HG02798 (cell line): ENCODE measurements around the gene ALPK1.
"Not testable (repeated sequence)": the region's sequence is repeated elsewhere in the genome, so short reads cannot be mapped to it uniquely, and the experiment has no call there.

Experiments used
- ATAC-seq: cut with Tn5 transposase; IDR thresholded peaks from one replicate; pipeline ENCODE4 v1.9.1; 2021; ENCODE audit warnings: mild to moderate bottlenecking; ENCODE audit not compliant: unreplicated experiment, poor library complexity

Gene ALPK1

DNA sequence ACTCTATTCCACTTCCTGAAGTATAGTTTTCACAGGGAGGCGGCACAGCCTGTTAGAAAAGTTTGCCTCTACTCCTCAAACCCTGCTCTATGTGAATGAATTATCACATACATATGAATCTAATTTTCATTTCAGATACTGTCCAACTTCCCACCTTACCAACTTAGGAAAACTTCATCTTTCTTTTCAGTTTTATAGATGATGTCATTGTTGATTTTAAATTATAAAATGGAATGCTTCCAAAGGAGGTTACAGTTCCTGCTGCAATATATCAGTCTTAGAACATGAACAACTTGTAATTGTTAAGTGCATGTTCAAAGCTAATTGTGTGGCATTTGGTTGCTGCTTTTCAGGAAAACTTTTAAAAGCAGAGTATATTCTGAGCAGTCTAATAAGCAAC lies 126.4 kb downstream of the ALPK1 start:
- ATAC-seq = no peak

DNA sequence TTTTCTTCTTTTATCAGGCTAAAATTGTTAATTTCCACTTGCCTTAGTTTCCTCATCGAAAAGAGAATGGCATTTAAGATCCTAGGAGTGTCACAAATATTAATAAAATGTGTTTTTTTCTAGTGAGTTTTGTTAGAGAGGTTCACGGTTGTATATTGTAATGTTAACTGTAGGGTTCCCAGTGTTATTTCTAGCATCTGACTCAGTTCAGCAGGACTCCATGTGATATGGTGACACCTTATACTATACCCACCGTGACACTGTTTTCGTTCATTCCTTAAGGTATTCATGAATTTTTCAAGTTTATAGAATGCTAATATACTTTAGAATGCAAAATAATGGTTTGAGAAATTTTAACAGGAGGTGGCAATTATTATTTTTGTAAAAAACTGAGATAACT lies 128.7 kb downstream of the ALPK1 start:
- ATAC-seq = no peak

DNA sequence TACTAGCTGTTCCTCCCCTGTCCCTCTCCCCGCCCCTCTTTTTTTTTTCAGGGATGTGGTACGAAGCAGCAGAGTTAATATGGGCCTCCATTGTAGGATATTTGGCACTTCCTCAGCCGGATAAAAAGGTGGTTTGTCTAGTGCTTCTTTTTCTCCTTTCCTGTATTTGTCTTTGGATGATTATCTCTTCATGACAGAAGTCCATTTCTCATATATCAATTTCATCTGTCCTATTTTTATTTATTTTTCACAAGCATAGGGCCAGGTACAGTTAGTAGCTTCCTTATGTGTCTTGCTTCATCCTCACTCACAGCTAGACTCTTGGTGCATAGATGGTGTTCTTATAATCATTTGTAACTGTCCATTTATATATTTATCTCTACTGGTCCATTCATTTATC lies 129.2 kb downstream of the ALPK1 start:
- ATAC-seq = no peak

DNA sequence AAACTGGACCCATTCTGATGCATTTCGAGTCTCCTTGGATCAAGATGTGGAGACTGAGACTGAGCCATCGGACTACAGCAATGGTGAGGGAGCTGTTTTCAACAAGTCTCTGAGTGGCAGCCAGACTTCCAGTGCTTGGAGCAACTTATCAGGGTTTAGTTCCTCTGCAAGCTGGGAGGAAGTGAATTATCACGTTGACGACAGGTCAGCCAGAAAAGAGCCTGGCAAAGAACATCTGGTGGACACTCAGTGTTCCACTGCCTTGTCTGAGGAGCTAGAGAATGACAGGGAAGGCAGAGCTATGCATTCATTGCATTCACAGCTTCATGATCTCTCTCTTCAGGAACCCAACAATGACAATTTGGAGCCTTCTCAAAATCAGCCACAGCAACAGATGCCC lies 134.0 kb downstream of the ALPK1 start:
- no peak for ATAC-seq

DNA sequence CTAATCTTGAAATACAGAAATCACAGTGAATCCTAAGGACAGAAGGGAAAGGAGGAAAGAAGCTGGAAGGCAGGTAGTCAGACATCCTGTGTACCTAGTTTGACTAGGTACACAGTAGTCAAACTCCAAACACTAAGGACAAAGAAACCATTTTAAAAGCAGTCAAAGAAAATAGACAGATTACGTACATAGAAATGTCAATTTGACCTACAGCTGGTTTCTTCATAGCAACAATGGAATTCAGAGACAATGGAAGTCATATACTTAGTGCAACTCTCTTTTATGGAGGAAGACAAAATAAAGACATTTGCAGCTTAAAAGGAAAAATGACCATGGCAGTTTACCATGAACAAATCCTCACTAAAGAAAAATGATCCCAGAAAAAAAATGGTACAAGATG lies 139.8 kb downstream of the ALPK1 start:
- ATAC-seq = no peak

DNA sequence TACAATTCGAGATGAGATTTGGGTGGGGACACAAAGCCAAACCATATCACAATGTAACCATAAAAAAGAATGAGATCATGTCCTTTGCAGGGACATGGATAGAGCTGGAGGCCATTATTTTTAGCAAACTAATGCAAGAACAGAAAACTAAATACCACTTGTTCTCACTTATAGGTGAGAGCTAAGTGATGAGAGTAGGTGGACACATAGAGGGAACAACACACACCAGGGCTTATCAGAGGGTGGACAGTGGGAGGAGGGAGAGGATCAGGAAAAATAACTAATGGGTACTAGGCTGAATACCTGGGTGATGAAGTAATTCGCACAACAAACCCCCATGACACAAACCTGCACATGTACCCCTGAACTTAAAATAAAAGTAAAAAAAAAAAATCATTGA lies 145.1 kb downstream of the ALPK1 start:
- ATAC-seq = not testable (repeated sequence)

DNA sequence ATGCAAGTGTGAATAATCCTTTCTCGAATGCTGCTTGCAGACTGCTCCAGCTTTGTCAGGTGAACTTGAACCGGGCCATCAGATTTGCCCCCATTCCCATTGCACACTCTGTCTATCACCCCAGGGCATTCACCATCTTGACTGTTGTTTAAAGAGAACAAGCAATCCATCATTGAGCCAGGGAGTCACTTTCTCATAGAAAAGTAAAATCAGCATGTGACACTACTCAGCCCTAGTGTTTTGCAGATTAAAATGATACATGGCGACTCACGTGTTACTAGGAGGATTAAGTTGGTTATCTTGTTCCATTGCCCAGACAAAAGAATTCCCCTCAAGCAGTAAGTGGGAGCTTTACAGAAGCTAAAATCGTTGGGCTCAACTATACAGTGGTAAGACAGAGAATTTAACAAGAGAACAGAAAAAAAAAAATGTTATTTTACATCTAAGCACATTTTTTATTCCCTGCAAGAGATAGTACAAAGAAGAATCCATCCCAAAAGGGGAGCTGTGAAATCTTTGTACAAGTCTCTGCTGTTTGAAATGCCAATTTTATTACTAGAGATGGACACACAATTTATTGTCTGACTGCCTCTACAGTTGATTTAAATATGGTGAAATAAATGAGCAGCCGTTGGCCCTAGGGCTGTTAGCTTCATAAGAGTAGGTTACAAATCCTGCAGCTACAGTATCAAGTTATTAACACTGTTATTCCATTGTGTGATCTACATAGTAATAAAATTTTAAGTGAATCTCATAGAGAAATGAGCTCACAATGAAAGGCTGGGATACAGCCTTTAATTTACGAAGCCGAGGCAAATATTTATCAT lies 151.3 kb downstream of the ALPK1 start:
- no peak for ATAC-seq

DNA sequence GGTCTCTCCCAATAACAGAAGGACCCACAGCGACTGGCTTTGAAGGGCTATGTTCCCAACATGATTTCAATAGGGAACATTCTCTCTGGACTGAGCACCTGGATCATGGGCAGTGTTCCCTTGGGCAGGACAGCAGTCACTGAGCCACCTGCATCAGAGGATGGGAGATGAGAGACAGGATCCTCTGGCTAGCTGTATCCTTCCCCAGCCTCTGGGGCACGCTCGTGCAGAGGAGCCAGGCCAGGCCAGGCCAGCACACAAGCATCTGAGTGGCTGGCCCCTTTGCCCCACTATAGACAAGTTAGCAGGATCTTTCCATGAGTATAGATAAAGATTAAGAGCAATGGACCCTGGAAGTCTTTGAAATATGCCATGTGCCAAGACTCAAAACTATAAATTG lies 152.5 kb downstream of the ALPK1 start:
- ATAC-seq = no peak

DNA sequence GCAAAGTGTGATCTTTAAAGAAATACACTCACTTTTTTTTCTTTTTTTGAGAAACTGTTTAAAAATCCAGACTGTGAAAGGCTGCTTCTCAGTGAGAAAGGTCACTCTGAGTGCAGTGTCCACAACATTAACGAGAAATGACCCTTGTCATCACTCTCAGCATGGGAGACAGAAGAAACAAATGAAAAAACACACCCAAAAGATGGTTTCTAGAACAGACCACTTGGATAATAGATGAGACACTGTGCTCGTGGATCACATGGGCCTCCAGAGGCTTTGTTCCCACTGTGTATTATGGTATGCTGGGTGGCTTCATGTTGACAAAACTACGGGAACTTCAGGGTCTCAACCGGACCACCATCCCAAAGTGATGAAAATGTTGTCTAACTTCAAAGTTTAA lies 153.9 kb downstream of the ALPK1 start:
- no peak for ATAC-seq

DNA sequence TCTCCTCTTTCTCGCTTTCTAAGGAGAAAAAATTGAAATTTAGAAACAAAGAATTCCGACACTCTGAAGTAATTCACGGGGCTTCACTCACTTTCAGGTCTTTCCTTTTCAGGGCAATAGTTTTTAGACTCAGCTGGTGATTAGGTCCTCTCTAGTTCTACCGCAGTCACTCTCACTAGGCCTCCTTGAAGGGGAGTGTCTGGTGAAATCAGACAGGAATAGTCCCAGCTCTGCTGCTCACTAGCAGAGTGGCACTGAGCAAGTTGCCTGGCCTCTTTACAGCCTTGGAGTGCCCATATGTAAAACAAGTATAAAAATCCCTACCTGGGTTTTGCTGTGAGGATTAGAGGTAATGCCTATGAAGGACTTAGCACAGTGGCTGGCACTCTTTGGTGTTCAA lies 154.7 kb downstream of the ALPK1 start:
- ATAC-seq = no peak

DNA sequence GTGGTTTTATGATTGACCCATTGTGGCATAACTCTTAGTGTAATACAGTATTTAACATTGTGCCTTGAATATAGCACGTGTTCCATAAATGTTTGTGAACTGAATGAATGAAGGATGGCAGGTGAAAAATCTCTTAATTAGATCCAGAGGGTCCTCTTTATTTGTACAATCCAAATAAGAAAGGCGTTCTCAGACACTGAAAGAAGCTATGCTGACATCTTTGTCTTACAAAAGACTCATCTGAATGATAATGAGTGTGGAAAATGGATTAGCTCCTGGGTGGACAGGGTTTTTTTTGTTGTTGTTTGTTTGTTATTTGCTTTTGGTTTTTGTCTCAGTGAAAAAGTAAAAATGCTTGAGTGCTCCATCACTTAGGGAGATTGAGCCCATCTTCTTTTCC lies 156.2 kb downstream of the ALPK1 start:
- ATAC-seq = no peak

DNA sequence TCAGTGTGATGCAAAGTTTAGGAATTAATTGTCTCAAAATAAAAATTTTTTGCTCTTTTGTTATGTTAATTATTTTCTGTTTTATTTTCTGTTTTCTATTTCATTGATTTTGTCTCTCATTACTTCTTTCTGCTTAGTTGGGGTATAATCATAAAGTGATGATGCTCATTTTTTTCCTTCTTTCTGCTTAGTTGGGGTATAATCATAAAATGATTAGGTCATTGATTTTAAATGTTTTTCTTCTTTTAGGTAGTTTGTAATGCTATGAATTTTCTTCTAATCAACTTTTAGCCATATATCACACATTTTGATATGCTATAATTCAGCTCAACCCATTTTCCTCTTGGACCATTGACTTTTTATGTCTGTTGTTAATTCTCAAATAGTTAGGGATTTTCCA lies 175.1 kb downstream of the ALPK1 start:
- no peak for ATAC-seq

DNA sequence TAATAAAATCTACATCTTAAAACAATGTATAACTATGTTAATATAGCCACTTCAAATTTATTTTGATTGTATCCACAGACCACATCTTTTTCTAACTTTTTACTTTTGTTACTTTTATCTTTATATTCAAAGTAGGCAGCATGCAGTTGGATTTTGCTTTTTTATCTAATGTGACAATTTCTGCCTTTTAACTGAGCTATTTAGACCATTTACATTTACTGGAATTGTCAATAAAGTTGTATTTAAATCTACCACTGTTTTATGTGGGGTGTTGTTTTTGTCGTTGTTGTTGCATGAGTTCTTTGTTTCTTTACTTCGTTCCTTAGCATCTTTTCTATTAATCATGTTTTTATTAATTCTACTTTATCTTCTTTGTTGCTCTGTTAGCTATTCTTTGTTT lies 176.8 kb downstream of the ALPK1 start:
- no peak for ATAC-seq

DNA sequence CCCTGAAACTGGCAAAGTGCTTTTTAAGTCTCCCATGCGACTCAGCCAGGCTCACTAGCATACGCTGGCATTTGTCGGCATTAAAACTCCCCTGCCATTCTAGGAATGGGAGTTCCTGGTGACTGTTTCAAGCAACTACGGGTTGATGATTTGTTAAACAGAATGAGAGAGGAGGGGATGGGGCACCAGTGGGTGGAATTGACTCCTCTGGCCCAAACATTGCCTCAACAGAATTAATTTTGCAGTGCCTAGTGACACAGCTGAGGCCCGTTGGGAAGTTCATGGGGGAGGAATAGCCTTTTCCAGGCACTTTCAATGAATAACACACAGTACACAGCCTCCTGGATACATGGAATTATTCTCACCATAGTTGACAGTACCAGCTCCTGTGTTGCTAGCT lies 188.8 kb downstream of the ALPK1 start:
- ATAC-seq = no peak

DNA sequence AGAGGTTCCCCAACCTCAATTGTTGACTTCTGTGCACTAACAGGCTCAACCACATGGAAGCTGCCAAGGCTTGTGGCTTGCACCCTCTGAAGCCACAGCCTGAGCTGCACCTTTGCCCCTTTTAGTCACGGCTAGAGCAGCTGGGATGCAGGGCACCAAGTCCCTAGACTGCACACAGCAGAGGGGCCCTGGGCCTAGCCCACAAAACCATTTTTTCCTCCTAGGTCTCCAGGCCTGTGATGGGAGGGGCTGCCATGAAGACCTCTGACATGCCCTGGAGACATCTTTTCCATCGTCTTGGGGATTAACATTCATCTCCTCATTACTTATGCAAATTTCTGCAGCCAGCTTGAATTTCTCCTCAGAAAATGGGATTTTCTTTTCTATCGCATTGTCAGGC lies 193.6 kb downstream of the ALPK1 start:
- not testable (repeated sequence) for ATAC-seq
